GM19395 (cell line): Measurements from ENCODE around the gene MTMR4.
"Not testable (repeated sequence)": the region's sequence is repeated elsewhere in the genome, so short reads cannot be mapped to it uniquely, and the experiment has no call there.

ENCODE experiments used
- ATAC-seq: cut with Tn5 transposase; IDR thresholded peaks from one replicate; pipeline ENCODE4 v1.9.1; 2021; ENCODE audit warnings: mild to moderate bottlenecking, moderate library complexity; ENCODE audit not compliant: unreplicated experiment

The MTMR4 gene

GRCh38 chr17:58513965-58514769 lies at the start of gene MTMR4:
MTMR4 (minus strand) TSS chr17:58514638; CDS start chr17:58514407, 231 bp downstream.
- no peak for ATAC-seq

- ATAC-seq, result no peak
Measured at GRCh38 chr17:58560511-58560910, 46.1 kb upstream of the MTMR4 start.

GRCh38 chr17:58557981-58558380 lies 43.5 kb upstream of the MTMR4 start:
- ATAC-seq, result no peak

- no peak for ATAC-seq
Measured at GRCh38 chr17:58556833-58557250, 42.4 kb upstream of the MTMR4 start.

GRCh38 chr17:58555109-58555508 lies 40.7 kb upstream of the MTMR4 start:
- not testable (repeated sequence) for ATAC-seq

GRCh38 chr17:58541249-58541648 lies 26.8 kb upstream of the MTMR4 start:
- ATAC-seq, result no peak

- no peak for ATAC-seq
Measured at GRCh38 chr17:58539698-58540097, 25.3 kb upstream of the MTMR4 start.

GRCh38 chr17:58538811-58539409 lies 24.5 kb upstream of the MTMR4 start:
- no peak for ATAC-seq

- no peak for ATAC-seq
Measured at GRCh38 chr17:58537266-58537665, 22.8 kb upstream of the MTMR4 start.

GRCh38 chr17:58536542-58536941 lies 22.1 kb upstream of the MTMR4 start:
- no peak for ATAC-seq

- ATAC-seq, result no peak
Measured at GRCh38 chr17:58535431-58535830, 21.0 kb upstream of the MTMR4 start.

GRCh38 chr17:58534901-58535421 lies 20.5 kb upstream of the MTMR4 start:
- no peak for ATAC-seq

GRCh38 chr17:58534331-58534730 lies 19.9 kb upstream of the MTMR4 start:
- no peak for ATAC-seq

GRCh38 chr17:58533616-58534188 lies 19.3 kb upstream of the MTMR4 start:
- no peak for ATAC-seq

- no peak for ATAC-seq
Measured at GRCh38 chr17:58532555-58532951, 18.1 kb upstream of the MTMR4 start.

GRCh38 chr17:58531661-58532554 lies 17.5 kb upstream of the MTMR4 start:
- no peak for ATAC-seq

- no peak for ATAC-seq
Measured at GRCh38 chr17:58531122-58531521, 16.7 kb upstream of the MTMR4 start.

- ATAC-seq, result no peak
Measured at GRCh38 chr17:58530655-58531054, 16.2 kb upstream of the MTMR4 start.

- no peak for ATAC-seq
Measured at GRCh38 chr17:58529275-58529674, 14.8 kb upstream of the MTMR4 start.

- ATAC-seq, result no peak
Measured at GRCh38 chr17:58528443-58528842, 14.0 kb upstream of the MTMR4 start.

- no peak for ATAC-seq
Measured at GRCh38 chr17:58527949-58528348, 13.5 kb upstream of the MTMR4 start.
